Activated CD8-positive, alpha-beta T cell treated with anti-CD3 and anti-CD28 coated beads for 36 hours (primary cell): ENCODE measurements around the gene ZNF248. TPM values are rescaled to one million over a fixed set of nuclear protein-coding genes. Genes with fewer than 3 reads are reported as not detected.

Experiments used
- ATAC-seq: fragments of 200-7000 bp; cut with Tn5 transposase; one replicate; pipeline ENCODE4 v1.10.0; 2021; ENCODE audit warnings: mild to moderate bottlenecking, moderate library complexity
- CTCF ChIA-PET: fragments of 350-600 bp; sonication (Branson Sonifier 250); formaldehyde crosslinking; loops from one replicate; lab custom pipeline; 2021; ENCODE audit warnings: antibody characterized with exemption; lab: Charles Lee
- POLR2A ChIA-PET: fragments of 350-600 bp; sonication (Branson Sonifier 250); formaldehyde crosslinking; loops from one replicate; lab custom pipeline; 2021; ENCODE audit warnings: antibody characterized with exemption; lab: Charles Lee
- DNase-seq: peaks from one replicate; pipeline ENCODE4 v3.0.0-alpha.2; 2020
- H3K27ac Mint-ChIP-seq: one replicate; pipeline ENCODE4 v1.8.0; 2021; ENCODE audit warnings: mild to moderate bottlenecking, mixed read lengths
- H3K27me3 Mint-ChIP-seq: one replicate; pipeline ENCODE4 v1.8.0; 2021; ENCODE audit warnings: mixed read lengths
- H3K36me3 Mint-ChIP-seq: one replicate; pipeline ENCODE4 v1.8.0; 2021; ENCODE audit warnings: low read depth, mixed read lengths
- H3K4me1 Mint-ChIP-seq: one replicate; pipeline ENCODE4 v1.8.0; 2021; ENCODE audit warnings: low read depth, mixed read lengths
- H3K4me3 Mint-ChIP-seq: one replicate; pipeline ENCODE4 v1.8.0; 2021; ENCODE audit warnings: mild to moderate bottlenecking, moderate library complexity, mixed read lengths
- H3K9me3 Mint-ChIP-seq: one replicate; pipeline ENCODE4 v1.8.0; 2021; ENCODE audit warnings: mixed read lengths
- CTCF ChIP-seq: fragments of 200-600 bp; IDR thresholded peaks from one replicate; pipeline ENCODE4 v1.8.0; 2022; ENCODE audit warnings: antibody characterized with exemption, mild to moderate bottlenecking
- intact Hi-C: fragments of 100-400 bp; cut with micrococcal nuclease; formaldehyde crosslinking; loops from one replicate; pipeline ENCODE4 v1.10.0; 2022
- total RNA-seq, 2 experiments: library from RNA; stranded (reverse); gene quantifications; one replicate each; pipeline ENCODE4 v1.2.3, GENCODE V29; 2021

Gene ZNF248
- total RNA-seq, 2 experiments from 2014 or later, result 8.3 to 8.5 TPM

- TF ChIP-seq CTCF, result no peak
- no peak overlapping the region for H3K27ac Mint-ChIP-seq
- DNase-seq (no peak), ATAC-seq (no peak)
- ChIA-PET POLR2A (no interaction called here), CTCF (no interaction called here)
- no peaks in the 10 kb centered on the region for H3K27me3 Mint-ChIP-seq
- no peak overlapping the region for H3K4me3 Mint-ChIP-seq
- no peaks in the 10 kb centered on the region for H3K4me1 Mint-ChIP-seq
- peaks cover 16% of the 10 kb centered on the region for H3K36me3 Mint-ChIP-seq
- H3K9me3 Mint-ChIP-seq, result peaks cover 48% of the 10 kb centered on the region
- intact Hi-C loops, result no loop called here
These were observed 92.2 kb downstream of the ZNF248 start for GRCh38 chr10:37765216-37765615.

DNA sequence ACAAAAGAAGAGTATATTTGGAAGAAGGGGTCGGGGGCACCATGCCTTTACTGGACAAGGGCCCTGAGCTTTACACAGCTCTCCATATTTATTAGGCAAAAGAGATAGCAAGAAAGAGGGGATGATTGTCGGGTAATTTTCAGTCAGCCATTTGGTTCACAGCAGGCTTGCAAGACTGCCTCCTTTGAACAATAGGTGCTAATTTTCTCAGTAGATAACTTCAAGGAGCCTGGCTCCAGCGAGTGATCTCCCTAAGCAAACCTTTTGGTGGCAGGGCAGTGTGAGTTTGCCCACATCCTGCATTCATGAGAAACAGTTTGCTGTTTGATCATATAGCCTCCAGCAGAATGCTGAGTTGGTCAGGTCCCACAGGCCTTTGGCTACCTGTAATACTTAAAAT lies 94.3 kb downstream of the ZNF248 start:
- peaks cover 50% of the 10 kb centered on the region for H3K9me3 Mint-ChIP-seq
- intact Hi-C loops, result no loop called here
- H3K36me3 Mint-ChIP-seq, result peaks cover 12% of the 10 kb centered on the region
- no peak overlapping the region for H3K4me3 Mint-ChIP-seq
- H3K4me1 Mint-ChIP-seq, result no peaks in the 10 kb centered on the region
- H3K27ac Mint-ChIP-seq, result no peak overlapping the region
- TF ChIP-seq CTCF, result no peak
- DNase-seq, result no peak
- no peaks in the 10 kb centered on the region for H3K27me3 Mint-ChIP-seq
- POLR2A ChIA-PET, result no interaction called here
- ATAC-seq, result no peak
- CTCF ChIA-PET, result no interaction called here

DNA sequence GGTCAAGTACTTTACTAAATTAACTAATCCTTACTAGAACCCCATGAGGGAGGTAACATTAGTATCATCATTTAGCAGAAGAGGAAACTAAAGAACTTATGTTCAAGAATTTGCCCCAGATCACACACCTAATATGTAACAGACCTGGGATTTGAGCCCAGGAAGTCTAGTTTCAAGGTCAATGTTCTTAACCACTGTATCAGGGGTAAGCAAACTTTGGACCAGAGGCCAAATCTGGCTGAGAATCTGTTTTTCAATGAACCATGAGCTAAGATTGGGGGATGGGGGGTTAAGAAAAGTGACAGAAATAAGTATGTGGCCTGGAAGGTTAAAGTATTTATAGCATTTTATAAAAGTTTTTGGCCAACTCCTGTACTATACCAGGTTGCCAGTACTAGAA lies 95.1 kb downstream of the ZNF248 start:
- H3K4me1 Mint-ChIP-seq, result no peaks in the 10 kb centered on the region
- H3K27ac Mint-ChIP-seq, result no peak overlapping the region
- ChIA-PET CTCF (no interaction called here), POLR2A (no interaction called here)
- no peak overlapping the region for H3K4me3 Mint-ChIP-seq
- intact Hi-C loops, result no loop called here
- H3K27me3 Mint-ChIP-seq, result no peaks in the 10 kb centered on the region
- ATAC-seq (no peak), DNase-seq (no peak)
- peaks cover 45% of the 10 kb centered on the region for H3K9me3 Mint-ChIP-seq
- peaks cover 11% of the 10 kb centered on the region for H3K36me3 Mint-ChIP-seq
- no peak for TF ChIP-seq CTCF

DNA sequence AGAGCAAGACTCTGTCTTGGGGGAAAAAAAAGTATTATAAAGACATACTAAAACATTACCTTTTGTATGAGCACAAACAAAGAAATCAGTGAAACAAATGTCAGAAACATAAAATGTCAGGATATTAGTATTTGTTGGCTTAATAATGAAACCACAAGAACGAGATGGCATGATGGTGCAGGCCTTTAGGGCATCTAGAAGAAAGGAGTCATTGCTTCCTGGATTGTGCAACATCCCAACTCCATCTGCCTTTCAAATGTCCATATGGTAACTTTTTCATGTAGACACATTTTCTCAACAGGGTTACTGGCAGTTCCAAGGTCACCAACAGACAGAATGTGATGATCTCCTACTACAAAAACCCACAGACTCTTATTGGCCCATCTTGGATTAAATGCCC lies 96.6 kb downstream of the ZNF248 start:
- H3K9me3 Mint-ChIP-seq, result peaks cover 46% of the 10 kb centered on the region
- H3K36me3 Mint-ChIP-seq, result peaks cover 9% of the 10 kb centered on the region

GRCh38 chr10:37758074-37758473 lies 99.3 kb downstream of the ZNF248 start:
- no peak for DNase-seq
- no peak for ATAC-seq
- H3K27me3 Mint-ChIP-seq, result no peaks in the 10 kb centered on the region
- no peak for TF ChIP-seq CTCF
- H3K27ac Mint-ChIP-seq, result no peak overlapping the region
- H3K9me3 Mint-ChIP-seq, result peaks cover 33% of the 10 kb centered on the region
- H3K36me3 Mint-ChIP-seq, result peaks cover 6% of the 10 kb centered on the region
- H3K4me1 Mint-ChIP-seq, result no peaks in the 10 kb centered on the region
- CTCF ChIA-PET, result no interaction called here
- POLR2A ChIA-PET, result no interaction called here
- intact Hi-C loops, result no loop called here
- no peak overlapping the region for H3K4me3 Mint-ChIP-seq

More for the DNA sequence above, 96.6 kb downstream of the ZNF248 start:
- Mint-ChIP-seq H3K27me3 (no peaks in the 10 kb centered on the region), H3K4me1 (no peaks in the 10 kb centered on the region), H3K27ac (no peak overlapping the region), H3K4me3 (no peak overlapping the region)
- intact Hi-C loops, result no loop called here
- TF ChIP-seq CTCF, result no peak
- ChIA-PET CTCF (no interaction called here), POLR2A (no interaction called here)
- DNase-seq, result no peak
- no peak for ATAC-seq
